HG03571 (cell line): Measurements from ENCODE around the gene RNFT2.

Experiments
- ATAC-seq: cut with Tn5 transposase; IDR thresholded peaks from one replicate; pipeline ENCODE4 v1.9.1; 2021; ENCODE audit not compliant: unreplicated experiment

Gene RNFT2

DNA sequence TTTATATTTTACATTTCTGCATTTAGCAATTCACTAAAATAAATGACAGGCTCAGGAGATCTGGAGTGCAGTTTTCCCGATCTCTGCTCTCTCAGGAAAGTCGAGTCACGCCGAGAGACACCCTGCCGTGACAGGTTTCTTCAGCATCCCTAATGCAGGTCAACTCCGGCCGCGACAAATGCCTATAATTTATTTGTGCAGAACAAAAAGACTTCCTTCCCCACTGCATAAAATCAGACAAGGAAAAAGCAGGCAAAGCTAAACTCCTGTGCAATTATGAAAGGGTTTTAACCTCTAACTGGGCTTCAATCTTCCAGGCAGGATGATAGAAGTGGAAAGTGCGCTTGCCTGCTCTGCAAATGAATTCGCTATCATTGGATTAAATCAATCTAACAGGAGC is 28.3 kb upstream of the RNFT2 start:
- no peak for ATAC-seq

DNA sequence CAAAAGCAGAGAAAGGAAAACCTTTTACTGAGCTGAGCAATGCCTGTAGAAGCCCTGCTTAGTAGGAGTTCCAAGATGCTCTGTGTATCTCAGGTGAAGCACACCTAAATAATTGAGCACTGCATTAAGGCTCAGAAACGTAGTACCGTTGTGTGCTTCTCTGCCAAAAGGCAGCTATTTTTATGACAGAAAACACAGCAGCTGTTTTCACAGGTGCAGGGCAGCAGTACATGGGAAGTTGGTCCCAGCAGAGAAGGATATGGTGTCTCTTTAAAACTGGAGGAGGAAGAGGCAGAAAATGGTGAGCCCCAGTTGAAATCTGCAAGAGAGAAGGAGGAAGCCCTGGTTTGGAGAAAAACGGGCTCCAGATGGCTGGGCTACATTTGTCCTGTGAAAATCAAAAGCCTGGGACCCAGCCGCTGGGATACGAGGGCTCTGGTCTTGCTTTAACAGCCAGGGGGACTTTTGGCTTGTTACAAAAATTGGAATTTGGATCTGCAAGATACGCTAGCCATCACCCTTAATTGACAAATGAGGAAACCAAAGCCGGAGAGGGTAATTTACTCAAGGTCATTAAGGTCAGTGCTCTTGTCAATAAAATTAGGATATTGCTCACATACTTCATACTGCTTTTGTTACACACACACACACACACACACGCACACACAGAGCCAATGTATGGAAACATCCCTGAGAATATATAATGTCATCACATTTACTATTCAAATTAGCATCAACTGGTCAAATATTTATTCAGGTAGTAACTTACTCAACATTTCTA is 27.6 kb upstream of the RNFT2 start:
- ATAC-seq = no peak

GRCh38 chr12:116712458-116713303 is 25.4 kb upstream of the RNFT2 start:
- ATAC-seq = no peak

GRCh38 chr12:116713527-116713926 is 24.6 kb upstream of the RNFT2 start:
- no peak for ATAC-seq

DNA sequence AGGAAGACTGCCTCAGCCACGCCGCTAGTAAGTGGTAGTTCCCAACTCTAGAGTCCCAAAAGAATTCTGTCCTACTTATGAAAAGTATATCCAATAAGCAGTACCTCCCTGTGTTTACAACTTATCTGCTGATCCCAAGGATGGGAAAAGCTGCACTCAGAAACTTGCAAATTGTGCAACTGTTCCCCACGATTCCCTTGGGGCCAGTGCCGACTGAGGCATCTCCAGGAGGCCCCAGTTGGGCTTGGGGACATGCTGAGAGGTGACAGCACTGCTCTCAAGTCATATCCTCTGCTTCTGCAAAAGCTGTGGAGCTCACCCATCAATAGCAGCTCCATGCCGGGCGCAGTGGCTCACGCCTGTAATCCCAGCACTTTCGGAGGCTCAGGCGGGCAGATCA is 23.9 kb upstream of the RNFT2 start:
- ATAC-seq = no peak

- ATAC-seq = no peak
These were observed 20.4 kb upstream of the RNFT2 start for GRCh38 chr12:116717466-116718437.

DNA sequence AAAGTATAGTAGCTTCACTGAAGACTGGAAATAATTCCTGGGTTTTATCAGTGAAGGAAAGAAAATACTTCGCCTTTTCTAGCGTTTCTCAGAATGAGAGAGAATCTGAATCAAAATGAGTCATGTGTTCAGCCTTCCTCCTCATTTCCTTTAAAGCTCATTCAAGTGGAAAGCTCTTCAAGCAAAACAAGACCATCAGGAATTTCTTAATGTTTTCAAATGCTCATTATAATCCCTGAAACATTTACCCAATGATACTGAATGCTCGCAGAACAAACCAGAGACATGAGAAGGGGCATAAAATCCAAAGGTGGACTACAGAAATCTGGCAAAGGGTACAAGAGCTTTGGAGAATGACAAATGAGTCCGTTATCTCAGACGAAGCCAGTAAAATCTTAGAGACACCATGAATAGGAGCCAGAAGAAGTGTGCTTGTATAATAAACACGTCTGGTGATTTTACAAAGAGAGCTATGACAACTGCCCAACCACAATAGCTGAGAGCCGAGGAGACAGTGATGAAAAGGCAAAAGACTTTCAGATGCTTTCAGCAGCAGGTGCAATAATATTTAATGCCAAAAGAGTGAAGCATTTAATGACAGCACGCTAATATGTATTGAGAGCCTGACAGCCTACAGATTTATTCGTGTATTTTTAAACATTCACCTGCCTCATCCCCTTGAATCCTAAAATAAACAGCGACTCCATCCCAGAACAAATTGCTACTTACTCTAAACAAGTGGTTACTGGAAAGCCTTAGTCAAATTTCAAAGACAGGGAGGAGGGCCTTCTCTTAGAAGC is 19.3 kb upstream of the RNFT2 start:
- ATAC-seq = no peak

DNA sequence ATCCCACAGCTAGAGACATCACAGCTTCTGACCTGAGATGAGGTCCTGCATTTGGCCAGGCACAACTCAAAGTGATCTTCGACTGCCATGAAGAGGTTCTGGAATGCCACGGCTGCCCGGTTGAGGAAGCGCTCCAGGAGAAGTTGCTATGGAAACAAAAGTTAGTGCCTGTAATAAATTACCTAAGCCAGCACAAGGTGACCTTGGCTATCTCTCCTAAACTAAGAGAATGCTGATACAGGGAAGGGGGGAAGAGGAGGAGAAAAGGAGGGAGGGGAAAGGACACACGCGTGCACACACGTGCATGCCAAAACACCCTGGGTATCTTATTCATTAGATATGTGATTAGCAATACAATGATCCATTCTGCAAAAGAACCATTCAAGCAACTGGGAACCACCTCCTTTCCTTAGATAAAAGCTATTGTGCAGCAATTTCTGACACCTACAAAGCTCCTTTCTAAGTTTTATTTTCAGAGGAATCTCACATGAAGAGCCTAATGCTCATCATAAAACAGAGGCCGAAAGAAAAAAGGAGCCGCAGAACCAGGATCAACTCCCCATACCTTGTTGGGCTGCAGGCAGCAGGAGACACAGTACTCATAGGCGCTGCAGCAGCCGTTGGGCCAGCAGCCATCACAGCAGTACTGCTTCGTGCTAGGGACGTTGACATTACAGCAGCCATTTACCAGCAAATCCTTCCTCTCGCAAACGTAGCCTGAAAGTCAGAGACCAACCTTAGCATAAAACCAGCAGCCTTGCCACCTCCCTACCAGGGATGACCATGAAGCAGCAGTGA is 18.2 kb upstream of the RNFT2 start:
- no peak for ATAC-seq

- ATAC-seq = no peak
These were observed 15.9 kb upstream of the RNFT2 start for GRCh38 chr12:116722245-116722644.

GRCh38 chr12:116726694-116727093 is 11.4 kb upstream of the RNFT2 start:
- no peak for ATAC-seq

GRCh38 chr12:116727261-116727660 is 10.9 kb upstream of the RNFT2 start:
- ATAC-seq = no peak

GRCh38 chr12:116727891-116728290 is 10.2 kb upstream of the RNFT2 start:
- ATAC-seq = no peak

- ATAC-seq = no peak
These were observed 6.3 kb upstream of the RNFT2 start for GRCh38 chr12:116731801-116732200.

DNA sequence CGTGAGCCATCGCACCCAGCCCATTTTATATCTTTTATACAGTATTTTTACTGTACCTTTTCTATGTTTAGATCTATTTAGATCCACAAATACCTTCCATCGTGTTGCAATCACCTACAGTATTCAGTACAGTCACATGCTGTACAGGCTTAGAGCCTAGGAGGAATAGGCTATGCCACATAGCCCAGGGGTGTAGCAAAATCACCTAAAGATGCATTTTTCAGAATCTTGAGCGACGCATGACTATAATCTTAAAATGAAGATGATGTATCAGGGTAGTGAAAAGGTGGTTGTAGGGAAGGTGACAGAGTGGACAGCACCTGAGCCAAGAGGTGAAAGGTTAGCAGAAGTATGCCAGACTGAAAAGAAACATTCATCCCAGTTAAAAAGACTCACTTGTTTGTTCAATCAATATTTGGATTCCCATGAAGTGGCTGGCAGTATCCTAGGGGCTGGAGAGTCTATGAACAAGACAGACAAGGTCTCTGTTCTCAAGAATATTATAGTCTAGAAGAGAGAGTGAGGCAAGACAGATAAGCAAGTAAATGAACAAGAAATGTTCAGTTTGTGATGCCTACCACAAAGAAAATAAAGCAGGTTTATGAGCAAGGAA is 3.9 kb upstream of the RNFT2 start:
- no peak for ATAC-seq

- no peak for ATAC-seq
These were observed 3.0 kb upstream of the RNFT2 start for GRCh38 chr12:116735084-116735483.

- ATAC-seq = no peak
These were observed 2.0 kb upstream of the RNFT2 start for GRCh38 chr12:116735951-116736599.

DNA sequence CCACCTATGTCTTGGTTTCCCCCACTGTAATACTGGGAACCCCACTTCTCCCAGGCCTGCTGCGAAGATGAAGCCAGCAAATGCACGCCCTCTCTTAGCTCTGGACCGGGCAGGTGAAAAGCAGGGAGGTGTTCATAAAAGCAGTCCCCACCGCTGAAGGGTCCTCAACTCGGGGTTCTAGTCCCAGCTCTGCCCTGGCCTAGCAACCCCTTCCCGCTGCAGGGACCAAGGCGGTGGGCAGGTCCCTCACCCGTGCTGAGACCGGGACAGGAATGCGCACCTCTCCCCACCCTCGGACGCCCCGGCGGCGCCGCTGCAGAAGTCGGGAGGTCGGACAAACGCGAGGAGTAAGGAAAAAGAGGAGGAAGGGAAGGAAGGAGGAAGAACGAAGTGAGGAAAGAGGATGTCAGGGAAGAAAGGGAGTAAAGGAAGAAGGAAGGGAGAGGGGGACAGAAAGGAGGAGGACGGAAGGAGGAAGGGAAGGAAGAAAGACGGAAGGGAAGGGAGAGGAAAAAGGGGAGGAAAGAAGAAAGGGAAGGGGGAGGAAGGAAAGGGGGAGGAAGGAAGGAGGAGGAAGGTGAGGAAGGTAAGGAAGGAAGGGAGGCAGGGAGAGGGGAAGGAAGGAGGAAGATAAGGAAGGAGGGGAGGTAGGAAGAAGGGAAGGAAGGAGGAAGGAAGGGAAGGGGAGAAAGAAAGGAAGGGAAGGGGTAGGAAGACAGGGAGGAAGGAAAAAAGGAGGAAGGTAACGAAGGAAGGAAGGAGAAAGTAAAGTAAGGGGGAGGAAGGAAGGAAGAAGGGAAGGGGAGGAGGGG is 947 bp upstream of the RNFT2 start:
- ATAC-seq = no peak

DNA sequence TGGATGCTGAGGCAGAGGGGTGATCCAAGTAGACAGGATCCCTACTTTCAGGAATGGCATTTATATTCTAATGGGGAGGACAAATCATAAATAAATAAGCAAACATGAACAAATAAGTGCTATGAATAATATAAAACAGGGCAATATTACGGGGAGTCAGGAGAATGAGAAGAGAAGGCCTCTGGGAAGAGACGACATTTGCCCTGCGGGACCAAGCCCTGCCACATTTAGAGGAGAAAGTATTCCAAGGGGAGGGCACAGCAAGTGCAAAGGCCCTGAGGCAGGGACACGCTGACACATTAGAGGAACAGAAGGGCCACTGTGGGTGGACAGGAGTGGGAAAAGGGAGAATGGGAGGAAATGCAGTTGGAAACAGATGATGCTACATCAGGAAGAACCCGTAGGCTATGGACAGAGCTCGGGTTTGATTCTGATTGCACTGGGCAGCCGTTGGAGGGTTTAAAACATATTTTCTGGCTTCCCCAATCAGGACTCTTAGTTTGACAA is 1.3 kb downstream of the RNFT2 start:
- ATAC-seq = no peak
